Neural crest cell (in vitro differentiated cells): ENCODE measurements around the gene RTP5. TPM values are rescaled to one million over a fixed set of nuclear protein-coding genes. Genes with fewer than 3 reads are reported as not detected.
A peak's percentile ranks its signal among the peaks of the same experiment; 100 is the strongest.

ENCODE experiments used
- DNase-seq: peaks from one replicate; pipeline ENCODE4 v3.0.0; 2021; ENCODE audit warnings: low read depth, mixed read lengths, low spot score
- H3K27ac Mint-ChIP-seq: one replicate; pipeline ENCODE4 v1.8.0; 2021; ENCODE audit warnings: mild to moderate bottlenecking, mixed read lengths; ENCODE audit not compliant: unreplicated experiment
- H3K27me3 Mint-ChIP-seq: 2 replicates; pipeline ENCODE4 v1.8.0; 2021; ENCODE audit warnings: low read depth, mild to moderate bottlenecking, mixed read lengths
- H3K36me3 Mint-ChIP-seq: 2 replicates; pipeline ENCODE4 v1.8.0; 2021; ENCODE audit warnings: low read depth, mild to moderate bottlenecking, mixed read lengths
- H3K4me1 Mint-ChIP-seq: 2 replicates; pipeline ENCODE4 v1.8.0; 2021; ENCODE audit warnings: mixed read lengths
- H3K4me3 Mint-ChIP-seq: one replicate; pipeline ENCODE4 v1.8.0; 2021; ENCODE audit warnings: mild to moderate bottlenecking, mixed read lengths
- H3K9me3 Mint-ChIP-seq: 2 replicates; pipeline ENCODE4 v1.8.0; 2021; ENCODE audit warnings: mixed read lengths
- CTCF ChIP-seq: fragments of 200-600 bp; sonication (generic); conservative IDR thresholded peaks from 2 replicates; pipeline ENCODE4 v1.5.0; 2021; ENCODE audit warnings: antibody characterized with exemption, mild to moderate bottlenecking
- total RNA-seq: library from RNA; stranded (reverse); gene quantifications from 2 replicates; pipeline ENCODE4 v1.2.1, GENCODE V29; 2021

Gene RTP5
- total RNA-seq, 1 donor from 2014 or later, result not detected

GRCh38 chr2:241900251-241901017, 30.9 kb downstream of the RTP5 start:
- H3K9me3 Mint-ChIP-seq, result no peaks in the 10 kb centered on the region
- H3K27me3 Mint-ChIP-seq, result peaks cover 11% of the 10 kb centered on the region
- H3K36me3 Mint-ChIP-seq, result no peaks in the 10 kb centered on the region
- no peak overlapping the region for H3K27ac Mint-ChIP-seq
- DNase-seq, result no peak
- H3K4me3 Mint-ChIP-seq, result no peak overlapping the region
- H3K4me1 Mint-ChIP-seq, result peaks cover 27% of the 10 kb centered on the region
- no peak for TF ChIP-seq CTCF

- no peak for DNase-seq
- Mint-ChIP-seq H3K4me3 (peak overlapping the region; percentile 32), H3K4me1 (peaks cover 24% of the 10 kb centered on the region), H3K27me3 (peaks cover 11% of the 10 kb centered on the region), H3K27ac (no peak overlapping the region), H3K9me3 (no peaks in the 10 kb centered on the region), H3K36me3 (no peaks in the 10 kb centered on the region)
- no peak for TF ChIP-seq CTCF
Measured at GRCh38 chr2:241901018-241901380, 31.5 kb downstream of the RTP5 start.

- H3K27me3 Mint-ChIP-seq, result peaks cover 8% of the 10 kb centered on the region
- no peaks in the 10 kb centered on the region for H3K9me3 Mint-ChIP-seq
- H3K4me3 Mint-ChIP-seq, result peak overlapping the region; percentile 32
- peaks cover 20% of the 10 kb centered on the region for H3K4me1 Mint-ChIP-seq
- no peaks in the 10 kb centered on the region for H3K36me3 Mint-ChIP-seq
- DNase-seq, result no peak
- TF ChIP-seq CTCF, result no peak
- no peak overlapping the region for H3K27ac Mint-ChIP-seq
Measured at GRCh38 chr2:241901500-241902351, 32.2 kb downstream of the RTP5 start.

- H3K27me3 Mint-ChIP-seq, result peaks cover 8% of the 10 kb centered on the region
Measured at GRCh38 chr2:241902357-241902991, 32.9 kb downstream of the RTP5 start.

More at GRCh38 chr2:241902357-241902991, 32.9 kb downstream of the RTP5 start:
- Mint-ChIP-seq H3K27ac (no peak overlapping the region), H3K36me3 (no peaks in the 10 kb centered on the region), H3K4me1 (peaks cover 13% of the 10 kb centered on the region), H3K4me3 (no peak overlapping the region), H3K9me3 (no peaks in the 10 kb centered on the region)
- TF ChIP-seq CTCF, result no peak
- no peak for DNase-seq
